Progenitor cell of endocrine pancreas (in vitro differentiated cells): ENCODE data around the gene CYFIP1. TPM values are rescaled to one million over a fixed set of nuclear protein-coding genes. Genes with fewer than 3 reads are reported as not detected.
A peak's percentile ranks its signal among the peaks of the same experiment; 100 is the strongest.

Experiments
- DNase-seq: peaks from one replicate; pipeline ENCODE4 v3.0.0; 2021; ENCODE audit warnings: low spot score; ENCODE audit not compliant: unreplicated experiment
- H3K27ac Mint-ChIP-seq: 2 replicates; pipeline ENCODE4 v1.8.0; 2021; ENCODE audit warnings: mild to moderate bottlenecking, moderate library complexity, mixed read lengths
- H3K27me3 Mint-ChIP-seq: 2 replicates; pipeline ENCODE4 v1.8.0; 2021; ENCODE audit warnings: mixed read lengths
- H3K36me3 Mint-ChIP-seq: 2 replicates; pipeline ENCODE4 v1.8.0; 2022; ENCODE audit warnings: mixed read lengths; ENCODE audit not compliant: insufficient read depth
- H3K4me1 Mint-ChIP-seq: 2 replicates; pipeline ENCODE4 v1.8.0; 2021; ENCODE audit warnings: low read depth, mixed read lengths
- H3K4me3 Mint-ChIP-seq: 2 replicates; pipeline ENCODE4 v1.8.0; 2021; ENCODE audit warnings: low read depth, mild to moderate bottlenecking, moderate library complexity, mixed read lengths
- H3K9me3 Mint-ChIP-seq: 2 replicates; pipeline ENCODE4 v1.8.0; 2021; ENCODE audit warnings: low read depth, mixed read lengths
- CTCF ChIP-seq: fragments of 200-600 bp; sonication (generic); IDR thresholded peaks from one replicate; pipeline ENCODE4 v1.5.0; 2021; ENCODE audit warnings: antibody characterized with exemption, mild to moderate bottlenecking; ENCODE audit not compliant: unreplicated experiment
- total RNA-seq: library from RNA; stranded (reverse); gene quantifications from 2 replicates; pipeline ENCODE4 v1.2.1, GENCODE V29; 2021

The CYFIP1 gene
- total RNA-seq, 1 donor from 2014 or later, result 175 TPM

GRCh38 chr15:22902578-22902977 lies 77.6 kb downstream of the CYFIP1 start:
- no peak for TF ChIP-seq CTCF
- Mint-ChIP-seq H3K4me1 (no peaks in the 10 kb centered on the region), H3K9me3 (no peaks in the 10 kb centered on the region), H3K4me3 (no peak overlapping the region), H3K36me3 (peaks cover 13% of the 10 kb centered on the region), H3K27ac (peak overlapping the region; percentile 42), H3K27me3 (no peaks in the 10 kb centered on the region)
- DNase-seq, result no peak

GRCh38 chr15:22902046-22902445 lies 78.1 kb downstream of the CYFIP1 start:
- H3K27ac Mint-ChIP-seq, result no peak overlapping the region
- DNase-seq, result no peak
- H3K36me3 Mint-ChIP-seq, result peaks cover 16% of the 10 kb centered on the region
- no peaks in the 10 kb centered on the region for H3K4me1 Mint-ChIP-seq
- H3K9me3 Mint-ChIP-seq, result no peaks in the 10 kb centered on the region
- H3K4me3 Mint-ChIP-seq, result no peak overlapping the region
- no peaks in the 10 kb centered on the region for H3K27me3 Mint-ChIP-seq
- no peak for TF ChIP-seq CTCF

GRCh38 chr15:22895465-22896190 lies 84.5 kb downstream of the CYFIP1 start:
- Mint-ChIP-seq H3K36me3 (peaks cover 28% of the 10 kb centered on the region), H3K27me3 (no peaks in the 10 kb centered on the region), H3K9me3 (no peaks in the 10 kb centered on the region), H3K27ac (peak overlapping the region; percentile 16), H3K4me1 (peaks cover 4% of the 10 kb centered on the region), H3K4me3 (no peak overlapping the region)
- TF ChIP-seq CTCF, result no peak
- DNase-seq, result no peak

GRCh38 chr15:22893881-22894280 lies 86.3 kb downstream of the CYFIP1 start:
- Mint-ChIP-seq H3K27ac (no peak overlapping the region), H3K36me3 (peaks cover 24% of the 10 kb centered on the region), H3K4me1 (peaks cover 4% of the 10 kb centered on the region), H3K27me3 (no peaks in the 10 kb centered on the region), H3K4me3 (no peak overlapping the region), H3K9me3 (no peaks in the 10 kb centered on the region)
- no peak for TF ChIP-seq CTCF
- DNase-seq, result no peak

GRCh38 chr15:22893081-22893480 lies 87.1 kb downstream of the CYFIP1 start:
- Mint-ChIP-seq H3K4me3 (no peak overlapping the region), H3K4me1 (peaks cover 4% of the 10 kb centered on the region), H3K36me3 (peaks cover 24% of the 10 kb centered on the region), H3K27ac (peak overlapping the region; percentile 37), H3K27me3 (no peaks in the 10 kb centered on the region), H3K9me3 (no peaks in the 10 kb centered on the region)
- no peak for TF ChIP-seq CTCF
- DNase-seq, result no peak
